Lung (tissue), 12 donors: ENCODE data around the gene IL6. TPM values are rescaled to one million over a fixed set of nuclear protein-coding genes. Genes with fewer than 3 reads are reported as not detected.

Experiments
- ATAC-seq: fragments of 200-7000 bp; cut with Tn5 transposase; one replicate; pipeline ENCODE4 v1.9.1; 2020; ENCODE audit warnings: moderate number of reproducible peaks; ENCODE audit not compliant: insufficient read depth, low FRiP score
- DNase-seq, 3 donors: peaks; one replicate each; pipeline ENCODE4 v3.0.0-alpha.2; 2013 to 2017
- H3K27ac ChIP-seq, 2 donors: one replicate each; pipeline ENCODE4 v1.5.1; 2013; ENCODE audit warnings: mild to moderate bottlenecking in 2 of 2, moderate library complexity in 2 of 2, control low read depth in 1 of 2, inconsistent platforms in 1 of 2, low read depth in 1 of 2, low read length in 1 of 2
- H3K27me3 ChIP-seq, 3 donors: one replicate each; pipeline ENCODE4 v1.5.1; 2013; ENCODE audit warnings: low read length in 2 of 3; ENCODE audit not compliant: control insufficient read depth in 3 of 3, insufficient read depth in 3 of 3
- H3K36me3 ChIP-seq, 4 donors: one replicate each; pipeline ENCODE4 v1.5.1; 2013; ENCODE audit warnings: low read length in 4 of 4, mild to moderate bottlenecking in 1 of 4, moderate library complexity in 1 of 4; ENCODE audit not compliant: control insufficient read depth in 4 of 4, insufficient read depth in 4 of 4
- H3K4me1 ChIP-seq, 5 donors: one replicate each; pipeline ENCODE4 v1.5.1; 2013; ENCODE audit warnings: low read length in 5 of 5, mild to moderate bottlenecking in 2 of 5, moderate library complexity in 1 of 5; ENCODE audit not compliant: control insufficient read depth in 5 of 5, insufficient read depth in 5 of 5
- H3K4me3 ChIP-seq: one replicate; pipeline ENCODE4 v1.5.1; 2013; ENCODE audit warnings: mild to moderate bottlenecking, control low read depth, moderate library complexity
- H3K9ac ChIP-seq, 2 donors: one replicate each; pipeline ENCODE4 v1.5.1; 2013; ENCODE audit warnings: low read length in 2 of 2, control low read depth in 1 of 2; ENCODE audit not compliant: insufficient read depth in 1 of 2
- H3K9me3 ChIP-seq, 4 donors: one replicate each; pipeline ENCODE4 v1.5.1; 2013; ENCODE audit warnings: low read length in 3 of 4, mild to moderate bottlenecking in 1 of 4, moderate library complexity in 1 of 4; ENCODE audit not compliant: control insufficient read depth in 4 of 4, insufficient read depth in 3 of 4
- WGBS, 2 donors: extraction: QIAGEN DNeasy Blood & Tissue Kit; methylation state at CpG; one replicate each; pipeline ENCODE4 v1.1.7; 2013; 5-methylcytosine and 5-hydroxymethylcytosine counted together
- polyA plus RNA-seq, 2 donors: library from polyadenylated mRNA; stranded (reverse); fragments of 200-250 nt; gene quantifications; one replicate each; pipeline ENCODE4 v1.2.1, GENCODE V29; 2013
- total RNA-seq, 2 donors: library from RNA; depleted of rRNA in 1 of 2; stranded (reverse); fragments of >200 nt in 1 of 2; gene quantifications; one replicate each; pipeline ENCODE4 v1.2.1, GENCODE V29; 2014 to 2021
- TF ChIP-seq, protein P1 (sequence below): IDR thresholded peaks from 2 replicates; pipeline ENCODE4 v1.5.1; 2012; ENCODE audit warnings: mild to moderate bottlenecking; ENCODE audit errors: control extremely low read depth, extremely low read depth
- donor health status: control.
- donor health status: control.
- donor health status: Bipolar disorder and iron deficiency.
- donor health status: healthy.
- donor health status: DM: yes; HTN: yes; CAD: no.

The IL6 gene
- total and polyA plus RNA-seq, 4 donors = 2.7 to 155 (median 12.4) TPM

GRCh38 chr7:22697876-22698606, 29.0 kb upstream of the IL6 start:
- no peak overlapping the region for H3K9ac ChIP-seq
- WGBS, 2 donors = 40 to 50% methylated on average over 2 of the region's 2 CpGs
- peaks cover 0 to 4% (median 0%) of the 10 kb centered on the region in 5 donors for H3K4me1 ChIP-seq
- H3K4me3 ChIP-seq = no peak overlapping the region
- H3K27me3 ChIP-seq = no peaks in the 10 kb centered on the region
- no peaks in the 10 kb centered on the region for H3K9me3 ChIP-seq
- TF ChIP-seq, protein P1, sequence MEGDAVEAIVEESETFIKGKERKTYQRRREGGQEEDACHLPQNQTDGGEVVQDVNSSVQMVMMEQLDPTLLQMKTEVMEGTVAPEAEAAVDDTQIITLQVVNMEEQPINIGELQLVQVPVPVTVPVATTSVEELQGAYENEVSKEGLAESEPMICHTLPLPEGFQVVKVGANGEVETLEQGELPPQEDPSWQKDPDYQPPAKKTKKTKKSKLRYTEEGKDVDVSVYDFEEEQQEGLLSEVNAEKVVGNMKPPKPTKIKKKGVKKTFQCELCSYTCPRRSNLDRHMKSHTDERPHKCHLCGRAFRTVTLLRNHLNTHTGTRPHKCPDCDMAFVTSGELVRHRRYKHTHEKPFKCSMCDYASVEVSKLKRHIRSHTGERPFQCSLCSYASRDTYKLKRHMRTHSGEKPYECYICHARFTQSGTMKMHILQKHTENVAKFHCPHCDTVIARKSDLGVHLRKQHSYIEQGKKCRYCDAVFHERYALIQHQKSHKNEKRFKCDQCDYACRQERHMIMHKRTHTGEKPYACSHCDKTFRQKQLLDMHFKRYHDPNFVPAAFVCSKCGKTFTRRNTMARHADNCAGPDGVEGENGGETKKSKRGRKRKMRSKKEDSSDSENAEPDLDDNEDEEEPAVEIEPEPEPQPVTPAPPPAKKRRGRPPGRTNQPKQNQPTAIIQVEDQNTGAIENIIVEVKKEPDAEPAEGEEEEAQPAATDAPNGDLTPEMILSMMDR = no peak
- ATAC-seq = no peak
- DNase-seq = no peak
- no peak overlapping the region for H3K27ac ChIP-seq
- H3K36me3 ChIP-seq = no peaks in the 10 kb centered on the region

DNA sequence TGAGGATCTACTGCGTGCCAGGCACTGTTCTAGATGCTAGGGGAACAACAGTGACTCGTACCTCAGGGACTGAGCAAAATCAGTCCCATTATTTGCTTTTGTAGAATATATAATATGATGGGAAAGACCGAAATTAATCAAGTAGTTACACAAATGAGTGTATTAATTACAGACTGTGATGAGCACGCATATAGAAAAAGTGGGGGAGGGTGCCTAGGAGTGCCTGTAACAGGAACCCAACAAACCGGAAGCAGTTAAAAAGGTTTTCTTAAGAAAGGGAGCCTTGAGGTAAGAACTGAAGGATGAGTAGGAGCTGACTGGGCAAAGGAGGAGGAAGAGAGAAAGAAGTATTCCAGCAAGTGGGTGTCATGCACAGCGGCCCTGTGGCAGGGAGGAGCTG, 28.2 kb upstream of the IL6 start:
- Histone ChIP-seq H3K27me3 (no peaks in the 10 kb centered on the region), H3K4me3 (no peak overlapping the region), H3K9ac (no peak overlapping the region), H3K27ac (no peak overlapping the region), H3K4me1 (peaks cover 0 to 4% (median 0%) of the 10 kb centered on the region in 5 donors), H3K36me3 (no peaks in the 10 kb centered on the region), H3K9me3 (no peaks in the 10 kb centered on the region)
- 65 to 75% methylated on average over 6 of the region's 6 CpGs for WGBS, 2 donors
- TF ChIP-seq, protein P1 = no peak
- no peak for DNase-seq
- no peak for ATAC-seq

- DNase-seq = peak in 1 of 3 donors; percentile 58
- 36 to 38% methylated on average over 1 of the region's 1 CpG for WGBS, 2 donors
These were observed 26.4 kb upstream of the IL6 start for GRCh38 chr7:22700559-22701002.

More at GRCh38 chr7:22700559-22701002, 26.4 kb upstream of the IL6 start:
- TF ChIP-seq, protein P1 = no peak
- H3K9ac ChIP-seq = no peak overlapping the region
- peak; percentile 44 for ATAC-seq
- no peak overlapping the region for H3K4me3 ChIP-seq
- no peaks in the 10 kb centered on the region for H3K27me3 ChIP-seq
- peaks cover 0 to 4% (median 0%) of the 10 kb centered on the region in 5 donors for H3K4me1 ChIP-seq
- H3K27ac ChIP-seq = no peak overlapping the region
- no peaks in the 10 kb centered on the region for H3K9me3 ChIP-seq
- H3K36me3 ChIP-seq = no peaks in the 10 kb centered on the region
